GM18526 (cell line): ENCODE results near the gene ARHGAP26.

Experiments used
- POLR2A ChIP-seq: IDR thresholded peaks from 3 replicates; pipeline ENCODE4 v1.6.1; 2011; ENCODE audit not compliant: insufficient read length; ENCODE audit errors: extremely low read depth

The ARHGAP26 gene

DNA sequence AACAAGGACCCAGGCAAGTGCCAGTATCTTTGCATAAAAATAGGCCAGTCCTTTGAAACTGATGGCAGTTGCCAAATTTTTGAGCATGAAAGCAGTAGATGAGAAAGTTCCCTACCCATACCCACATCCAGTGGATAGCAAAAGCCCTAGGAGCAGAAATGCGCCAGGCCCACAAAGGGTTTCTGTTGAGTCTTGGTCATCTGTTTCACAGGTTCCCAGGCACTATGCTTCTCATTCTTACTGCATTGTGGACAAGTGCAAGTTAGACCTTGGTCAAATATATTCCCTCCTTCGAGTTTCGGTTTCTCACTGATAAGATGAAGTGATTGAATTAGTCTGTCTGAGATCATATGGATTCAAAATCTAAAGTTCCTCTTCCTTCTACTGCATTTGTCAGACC, 481.0 kb downstream of the ARHGAP26 start:
- no peak for TF ChIP-seq POLR2A

DNA sequence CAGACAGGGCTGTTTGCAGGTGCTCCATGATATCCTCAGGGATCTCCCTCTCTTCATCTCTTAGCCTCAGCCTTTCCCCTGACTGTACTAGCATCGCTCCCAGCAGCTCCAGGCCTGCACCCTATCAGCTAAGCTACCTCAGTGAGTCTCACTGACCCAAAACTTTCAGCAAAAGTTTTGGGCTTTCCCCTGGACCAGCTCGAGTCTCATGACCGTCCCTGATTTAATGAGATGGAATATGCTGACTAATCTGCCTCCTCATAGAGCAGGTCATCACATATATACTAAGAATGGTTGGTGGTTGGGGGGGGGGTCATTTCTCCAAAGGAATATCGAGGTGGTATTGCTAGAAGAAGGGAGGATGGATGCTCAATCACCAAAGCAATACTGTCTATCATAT, 481.8 kb downstream of the ARHGAP26 start:
- no peak for TF ChIP-seq POLR2A

DNA sequence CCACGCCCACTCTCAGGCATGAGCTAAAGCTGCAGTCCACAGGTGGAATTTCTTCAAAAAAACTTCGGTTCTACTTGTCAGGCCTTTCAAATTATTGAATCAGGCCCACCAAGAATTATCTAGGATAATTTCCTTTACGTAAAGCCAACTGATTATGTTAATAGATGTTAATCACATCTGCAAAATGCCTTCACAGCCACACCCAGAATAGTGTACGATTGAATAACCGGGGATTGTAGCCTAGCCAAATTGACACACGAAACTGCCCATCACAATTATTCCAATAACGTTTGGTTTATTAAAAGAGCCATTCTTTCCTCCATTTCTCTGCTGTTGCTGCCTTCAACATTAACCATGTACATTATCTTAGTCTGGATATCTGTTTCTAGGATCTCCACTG, 484.6 kb downstream of the ARHGAP26 start:
- TF ChIP-seq POLR2A = no peak

DNA sequence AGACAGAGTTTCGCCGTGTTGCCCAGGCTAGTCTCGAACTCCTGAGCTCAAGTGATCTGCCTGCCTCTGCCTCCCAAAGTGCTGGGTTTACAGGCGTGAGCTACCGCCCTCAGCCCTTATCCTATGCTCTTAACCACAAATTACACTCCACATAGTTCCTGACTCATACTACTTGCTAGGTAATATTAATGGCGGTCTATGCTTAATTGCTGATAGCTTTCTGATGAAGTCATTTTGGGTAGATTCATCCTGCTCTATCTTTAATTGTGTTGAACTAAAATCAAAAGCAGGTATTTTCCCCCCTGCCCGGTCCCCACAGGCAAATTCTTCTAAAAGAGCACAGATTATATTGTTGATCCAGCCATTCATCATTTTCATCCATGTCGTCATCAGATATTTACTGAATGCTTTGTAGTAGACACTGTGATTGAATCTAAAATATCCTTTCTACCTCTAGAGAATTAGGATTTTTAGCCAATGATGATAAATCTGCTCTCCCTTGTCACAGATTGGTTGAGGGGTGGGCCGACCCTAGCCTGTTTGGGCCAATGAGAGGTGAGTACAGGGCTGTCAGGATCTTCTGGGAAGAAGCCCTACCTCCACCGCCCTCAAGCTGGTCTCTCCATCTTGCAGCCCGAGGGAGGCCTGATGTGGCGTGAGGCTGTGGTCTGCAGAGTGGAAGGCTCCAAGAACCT, 488.5 kb downstream of the ARHGAP26 start:
- TF ChIP-seq POLR2A = no peak

DNA sequence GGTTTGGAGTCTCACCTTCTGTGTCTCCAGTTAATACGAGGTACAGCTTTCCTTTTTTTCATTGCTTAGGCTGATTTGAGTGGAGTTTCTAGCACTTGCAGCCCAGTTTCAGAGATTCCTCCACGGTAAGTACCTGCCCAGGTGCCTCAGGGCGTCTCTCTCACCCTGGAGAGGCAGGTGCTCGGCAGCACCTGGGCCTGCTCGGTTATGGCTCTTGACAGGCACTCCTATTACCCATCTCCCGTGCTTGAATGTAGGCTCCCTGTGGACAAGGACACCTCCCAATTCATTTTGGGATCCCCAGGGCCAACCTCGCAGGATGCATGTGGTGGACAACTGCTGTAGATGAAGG, 489.1 kb downstream of the ARHGAP26 start:
- no peak for TF ChIP-seq POLR2A

DNA sequence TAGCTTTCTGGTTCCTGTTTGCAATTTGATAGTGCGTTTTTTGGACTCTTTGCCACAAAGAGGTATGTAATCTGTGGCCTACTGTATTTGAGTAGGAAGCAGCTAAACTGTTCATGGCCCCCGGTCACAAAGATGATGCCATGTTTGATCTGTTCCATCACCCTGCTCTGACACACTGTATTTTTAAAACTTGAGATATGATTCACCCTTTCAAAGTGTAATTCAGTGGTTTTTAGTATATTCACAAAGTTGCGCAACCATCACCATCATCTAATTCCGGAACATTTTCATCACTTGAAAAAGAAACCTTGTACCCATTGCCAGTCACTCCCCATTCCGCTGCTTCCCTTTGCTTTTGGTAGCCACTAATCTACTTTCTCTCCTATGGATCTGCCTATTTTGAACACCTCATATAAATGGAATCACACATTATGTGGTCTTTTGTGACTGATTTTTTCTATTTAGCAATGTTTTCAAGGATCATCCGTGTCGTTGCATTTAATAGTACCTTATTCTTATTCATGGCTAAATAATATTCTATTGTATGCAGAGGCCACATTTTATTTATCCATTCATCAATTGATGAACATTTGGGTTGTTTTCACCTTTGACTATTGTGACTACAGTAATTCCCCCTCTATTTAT, 491.7 kb downstream of the ARHGAP26 start:
- no peak for TF ChIP-seq POLR2A

DNA sequence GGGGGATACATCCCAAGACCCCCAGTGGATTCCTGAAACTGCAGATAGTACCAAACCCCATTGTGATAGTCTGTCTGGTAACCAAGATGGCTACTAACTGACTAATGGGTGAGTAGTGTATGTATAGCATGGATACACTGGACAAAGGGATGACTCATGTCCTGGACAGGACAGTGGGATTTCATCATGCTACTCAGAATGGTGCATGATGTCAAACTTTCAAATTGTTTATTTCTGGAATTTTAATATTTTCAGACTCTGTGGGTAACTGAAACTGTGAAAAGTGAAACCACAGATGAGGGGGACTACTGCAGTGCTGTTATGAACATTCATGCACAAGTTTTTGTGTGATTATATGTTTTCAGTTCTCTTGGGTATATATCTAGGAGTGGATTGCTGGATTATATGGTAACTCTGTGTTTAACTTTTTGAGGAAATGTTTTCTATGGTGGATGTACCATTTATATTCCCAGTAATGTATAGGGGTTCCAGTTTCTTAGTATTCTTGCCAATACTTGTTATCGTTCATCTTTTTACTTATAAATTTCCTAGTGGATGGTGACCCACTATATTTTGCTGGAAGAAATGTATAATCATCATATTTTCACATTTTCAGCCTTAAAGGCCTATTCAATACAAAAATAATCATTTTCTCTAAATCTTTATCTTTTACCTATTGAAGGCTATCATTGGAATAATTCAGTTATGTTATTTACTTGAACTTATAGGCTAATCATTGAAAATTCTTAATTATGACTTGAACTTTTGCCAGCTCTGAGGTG, 492.4 kb downstream of the ARHGAP26 start:
- no peak for TF ChIP-seq POLR2A

DNA sequence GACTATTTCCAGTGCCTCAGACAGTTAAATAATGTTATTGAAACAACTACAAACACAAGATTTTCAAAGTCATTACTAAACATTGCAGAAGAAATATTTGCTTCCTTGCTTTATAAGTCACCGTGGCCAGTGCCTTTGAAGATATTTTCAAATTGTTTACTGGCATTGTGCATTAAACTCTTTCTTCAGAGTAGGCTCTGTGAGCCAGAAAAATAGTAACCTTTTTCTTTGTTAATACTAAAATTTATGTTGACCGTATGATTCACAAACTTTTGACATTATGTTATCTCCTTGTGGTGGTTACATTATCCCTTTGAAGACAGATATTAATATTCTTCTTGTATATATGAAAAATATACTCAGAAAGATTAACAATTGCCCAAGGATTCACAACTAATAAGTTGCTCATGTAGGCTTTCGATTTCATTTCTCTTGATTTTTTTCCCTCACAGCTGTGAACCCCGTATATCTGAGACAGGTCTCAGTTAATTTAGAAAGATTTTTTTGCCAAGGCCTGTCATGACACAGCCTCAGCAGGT, 493.2 kb downstream of the ARHGAP26 start:
- TF ChIP-seq POLR2A = no peak

DNA sequence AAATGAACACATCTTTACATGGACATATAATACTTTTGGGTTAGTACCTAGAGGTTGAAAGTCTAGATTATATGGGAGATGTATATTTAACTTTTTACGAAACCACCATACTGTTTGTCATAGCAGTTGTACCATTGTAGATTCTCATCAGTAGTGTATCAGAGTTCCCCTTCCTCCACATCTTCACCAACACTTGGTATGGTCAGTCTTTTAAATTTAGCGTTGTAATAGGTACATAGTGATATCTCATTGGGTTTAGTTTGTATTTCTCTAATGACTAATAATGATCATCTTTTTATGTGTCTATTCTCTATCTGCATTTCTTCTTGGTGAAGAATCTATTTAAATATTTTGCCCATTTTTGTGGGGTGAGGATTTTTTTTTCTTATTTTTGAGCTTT, 495.8 kb downstream of the ARHGAP26 start:
- TF ChIP-seq POLR2A = no peak

DNA sequence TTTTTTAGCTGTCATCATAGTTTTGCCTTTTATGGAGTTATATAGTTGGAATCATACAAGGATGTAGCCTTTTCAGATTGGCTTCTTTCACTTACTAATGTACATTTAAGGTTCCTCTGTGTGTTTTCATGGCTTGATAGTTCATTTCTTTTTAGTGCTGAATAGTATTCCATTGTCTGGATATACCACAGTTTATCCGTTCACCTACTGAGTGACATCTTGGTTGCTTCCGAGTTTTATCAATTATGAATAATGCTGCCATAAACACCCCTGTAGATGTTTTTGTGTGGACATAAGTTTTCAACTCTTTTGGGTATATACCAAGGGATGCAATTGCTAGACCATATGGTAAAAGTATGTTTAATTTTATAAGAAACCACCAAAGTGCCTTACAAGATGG, 497.0 kb downstream of the ARHGAP26 start:
- TF ChIP-seq POLR2A = no peak

DNA sequence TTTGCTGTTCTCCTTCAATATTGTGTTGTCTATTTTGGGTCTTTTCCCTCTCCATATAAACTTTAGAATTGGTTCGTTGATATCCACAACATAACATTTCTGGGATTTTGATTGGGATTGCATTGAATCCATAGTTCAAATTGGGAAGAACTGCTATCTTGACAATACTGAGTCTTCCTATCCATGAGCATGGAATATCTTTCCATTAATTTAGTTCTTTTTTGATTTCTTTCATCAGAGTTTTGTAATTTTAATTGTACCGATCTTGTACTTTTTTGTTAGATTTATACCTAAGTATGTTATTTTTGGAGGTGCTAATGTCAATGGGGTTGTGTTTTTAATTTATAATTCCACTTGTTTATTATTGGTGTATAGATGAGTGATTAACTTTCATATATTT, 498.2 kb downstream of the ARHGAP26 start:
- no peak for TF ChIP-seq POLR2A

DNA sequence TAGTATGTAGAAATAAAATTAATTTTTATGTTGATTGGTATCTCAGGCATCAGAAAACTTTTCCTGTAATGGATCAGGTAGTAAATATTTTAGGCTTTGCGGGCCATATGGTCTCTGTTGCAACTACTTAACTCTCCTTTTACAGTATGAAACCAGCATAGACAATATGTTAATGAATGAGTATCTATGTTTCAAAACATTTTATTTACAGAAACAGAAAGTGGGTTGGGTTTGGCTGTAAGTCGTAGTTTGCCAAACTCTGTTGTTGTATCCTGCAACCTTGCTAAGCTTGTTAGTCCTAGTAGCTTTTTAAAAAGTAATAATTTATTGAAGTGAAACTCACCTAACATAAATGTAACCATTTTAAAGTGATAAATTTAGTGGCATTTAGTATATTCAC, 501.3 kb downstream of the ARHGAP26 start:
- TF ChIP-seq POLR2A = no peak

DNA sequence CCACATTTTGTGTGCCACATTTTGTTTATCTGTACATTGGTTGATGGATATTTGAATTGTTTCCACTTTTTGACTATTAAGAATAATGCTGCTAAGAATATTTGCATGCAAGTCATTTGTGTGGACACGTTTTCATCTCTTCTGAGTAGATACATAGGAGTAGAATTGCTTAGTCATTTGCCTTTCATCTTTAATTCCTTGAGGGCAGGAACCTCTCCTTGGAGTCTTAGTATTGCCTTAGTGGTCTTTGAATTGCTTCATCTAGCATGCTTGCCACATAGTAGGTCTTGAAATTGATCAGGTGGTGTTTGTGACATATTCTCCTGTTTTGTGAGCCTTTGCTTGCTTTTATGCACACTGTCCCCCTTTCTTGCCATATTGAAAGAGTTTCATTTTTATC, 504.8 kb downstream of the ARHGAP26 start:
- no peak for TF ChIP-seq POLR2A

DNA sequence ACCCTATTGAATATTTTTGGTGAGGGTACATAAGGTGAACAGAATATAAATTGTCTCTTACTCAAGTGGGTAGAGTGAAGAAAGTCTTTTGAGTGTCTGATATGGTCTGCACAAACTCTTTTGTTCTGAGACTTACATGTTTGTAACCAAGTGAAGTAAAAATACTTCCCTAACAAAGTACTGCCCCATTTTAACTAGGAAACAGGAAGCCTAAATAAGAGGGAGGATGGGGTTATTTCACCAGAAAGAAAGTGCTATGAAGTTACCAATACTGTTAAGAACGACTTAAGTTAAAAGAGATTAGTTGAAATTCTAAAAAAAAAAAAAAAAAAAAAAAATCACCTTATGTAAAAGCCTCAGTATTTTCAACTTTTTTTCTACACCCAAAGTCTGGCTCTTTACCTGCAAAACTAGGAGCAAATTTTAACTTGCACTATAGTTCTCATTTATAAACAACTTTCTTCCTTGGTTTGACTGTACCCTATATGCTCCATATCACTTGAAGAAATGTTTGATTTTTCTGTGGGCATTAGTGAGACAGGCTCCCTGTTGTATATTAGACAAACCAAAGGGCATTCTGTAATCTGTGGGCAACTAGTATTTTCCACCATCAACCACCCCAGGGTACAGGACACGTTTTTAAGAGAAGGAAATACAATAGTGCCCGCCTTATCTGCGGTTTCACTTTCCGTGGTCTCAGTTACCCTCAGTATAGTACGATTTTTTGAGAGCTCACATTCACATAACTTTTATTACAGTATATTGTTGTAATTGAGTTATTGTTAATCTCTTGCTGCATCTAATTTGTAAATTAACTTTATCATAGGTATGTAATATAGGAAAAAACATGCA, 505.6 kb downstream of the ARHGAP26 start:
- TF ChIP-seq POLR2A = no peak

DNA sequence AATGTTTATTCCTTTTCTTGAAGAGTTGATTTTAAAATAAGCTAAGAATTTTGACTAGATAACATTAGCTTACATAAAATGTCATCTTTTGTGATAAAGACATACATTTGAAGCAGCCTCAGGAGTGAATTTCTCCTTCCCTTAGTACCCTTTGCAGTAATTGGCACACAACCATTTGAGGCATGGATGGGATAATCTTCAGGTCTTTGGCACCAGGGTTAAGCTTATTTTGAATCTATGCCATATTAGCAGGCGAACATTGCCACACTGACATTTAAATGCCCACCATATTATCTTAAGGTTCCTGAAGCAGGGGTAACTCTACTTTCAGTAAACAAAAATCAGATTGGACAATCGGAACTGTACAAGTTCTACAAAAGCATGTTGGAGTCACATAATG, 507.4 kb downstream of the ARHGAP26 start:
- TF ChIP-seq POLR2A = no peak
